H9 (cell line): ENCODE results near the gene PCID2. TPM values are rescaled to one million over a fixed set of nuclear protein-coding genes. Genes with fewer than 3 reads are reported as not detected.

Experiments used
- DNase-seq: peaks from one replicate; pipeline ENCODE4 v3.0.0-alpha.2; 2017
- H2AFZ ChIP-seq: one replicate; pipeline ENCODE4 v1.6.1; 2013; ENCODE audit warnings: mild to moderate bottlenecking, low read length, control low read depth, moderate library complexity
- H2AK5ac ChIP-seq: 2 replicates; pipeline ENCODE4 v1.6.1; 2013; ENCODE audit warnings: low read length, control low read depth, mixed read lengths; ENCODE audit not compliant: insufficient read length
- H2BK120ac ChIP-seq: one replicate; pipeline ENCODE4 v1.6.1; 2013; ENCODE audit warnings: low read depth, mild to moderate bottlenecking, low read length, control low read depth, inconsistent platforms; ENCODE audit not compliant: poor library complexity, severe bottlenecking
- H2BK12ac ChIP-seq: 2 replicates; pipeline ENCODE4 v1.6.1; 2013; ENCODE audit warnings: low read length, control low read depth, mixed read lengths, low read depth; ENCODE audit not compliant: insufficient read length
- H2BK15ac ChIP-seq: 2 replicates; pipeline ENCODE4 v1.6.1; 2013; ENCODE audit warnings: low read depth, low read length, control low read depth
- H2BK20ac ChIP-seq: one replicate; pipeline ENCODE4 v1.6.1; 2013; ENCODE audit warnings: low read depth, mild to moderate bottlenecking, low read length, control low read depth, inconsistent platforms; ENCODE audit not compliant: poor library complexity, severe bottlenecking
- H2BK5ac ChIP-seq: 2 replicates; pipeline ENCODE4 v1.6.1; 2013; ENCODE audit warnings: low read length, control low read depth, mixed read lengths; ENCODE audit not compliant: insufficient read length
- H3K14ac ChIP-seq: 2 replicates; pipeline ENCODE4 v1.6.1; 2013; ENCODE audit warnings: low read length, control low read depth; ENCODE audit not compliant: insufficient read depth
- H3K18ac ChIP-seq: 2 replicates; pipeline ENCODE4 v1.6.1; 2013; ENCODE audit warnings: low read depth, mild to moderate bottlenecking, mixed read lengths, low read length, control low read depth; ENCODE audit not compliant: insufficient read length
- H3K23ac ChIP-seq: 2 replicates; pipeline ENCODE4 v1.6.1; 2013; ENCODE audit warnings: low read length, control low read depth, mixed read lengths, low read depth; ENCODE audit not compliant: insufficient read length
- H3K23me2 ChIP-seq: 2 replicates; pipeline ENCODE4 v1.6.1; 2013; ENCODE audit warnings: low read depth, mild to moderate bottlenecking, mixed read lengths, low read length, control low read depth; ENCODE audit not compliant: insufficient read length, poor library complexity, severe bottlenecking
- H3K27ac ChIP-seq: 2 replicates; pipeline ENCODE4 v1.5.1; 2013; ENCODE audit warnings: low read length, control low read depth, mixed read lengths, low read depth; ENCODE audit not compliant: insufficient read length
- H3K27me3 ChIP-seq: 2 replicates; pipeline ENCODE4 v1.6.1; 2013; ENCODE audit warnings: low read length, control low read depth, inconsistent platforms; ENCODE audit not compliant: insufficient read depth
- H3K4ac ChIP-seq: 2 replicates; pipeline ENCODE4 v1.6.1; 2013; ENCODE audit warnings: low read depth, mild to moderate bottlenecking, control low read depth, inconsistent platforms, low read length, moderate library complexity
- H3K4me1 ChIP-seq: 2 replicates; pipeline ENCODE4 v1.6.1; 2013; ENCODE audit warnings: low read length, control low read depth, inconsistent platforms; ENCODE audit not compliant: insufficient read depth
- H3K4me2 ChIP-seq: 2 replicates; pipeline ENCODE4 v1.6.1; 2013; ENCODE audit warnings: low read length, control low read depth, mixed read lengths; ENCODE audit not compliant: insufficient read length, insufficient read depth
- H3K56ac ChIP-seq: 2 replicates; pipeline ENCODE4 v1.6.1; 2013; ENCODE audit warnings: low read depth, mild to moderate bottlenecking, mixed read lengths, low read length, control low read depth; ENCODE audit not compliant: insufficient read length
- H3K79me1 ChIP-seq: 2 replicates; pipeline ENCODE4 v1.6.1; 2013; ENCODE audit warnings: low read depth, mild to moderate bottlenecking, moderate library complexity, low read length, control low read depth, inconsistent platforms; ENCODE audit not compliant: insufficient read depth, poor library complexity, severe bottlenecking
- H3K79me2 ChIP-seq: 2 replicates; pipeline ENCODE4 v1.6.1; 2013; ENCODE audit warnings: low read length, control low read depth, inconsistent platforms; ENCODE audit not compliant: insufficient read depth
- H3K9ac ChIP-seq: 2 replicates; pipeline ENCODE4 v1.6.1; 2013; ENCODE audit warnings: low read length, control low read depth, mixed read lengths; ENCODE audit not compliant: insufficient read length; ENCODE audit errors: extremely low read depth
- H3K9me3 ChIP-seq: one replicate; pipeline ENCODE4 v1.6.1; 2013; ENCODE audit warnings: low read depth, low read length, inconsistent platforms; ENCODE audit not compliant: control insufficient read depth
- H3T11ph ChIP-seq: one replicate; pipeline ENCODE4 v1.6.1; 2013; ENCODE audit warnings: mild to moderate bottlenecking, low read length, control low read depth, inconsistent platforms
- H4K20me1 ChIP-seq: one replicate; pipeline ENCODE4 v1.6.1; 2013; ENCODE audit not compliant: control insufficient read depth, insufficient read length, insufficient read depth
- H4K5ac ChIP-seq: 2 replicates; pipeline ENCODE4 v1.6.1; 2013; ENCODE audit warnings: low read depth, mild to moderate bottlenecking, mixed read lengths, low read length, control low read depth; ENCODE audit not compliant: insufficient read length
- H4K8ac ChIP-seq: replicated peaks from 2 replicates; pipeline ENCODE4 v1.6.1; 2013; ENCODE audit warnings: low read length, control low read depth, mixed read lengths, low read depth; ENCODE audit not compliant: insufficient read length
- H4K91ac ChIP-seq: 2 replicates; pipeline ENCODE4 v1.6.1; 2013; ENCODE audit warnings: low read depth, mild to moderate bottlenecking, moderate library complexity, mixed read lengths, low read length, control low read depth; ENCODE audit not compliant: insufficient read length
- H3K27ac Mint-ChIP-seq, 3 experiments: 2 replicates in 2 of 3; 3 replicates in 1 of 3; pipeline ENCODE4 v1.8.0; 2020 to 2021; ENCODE audit warnings: mixed read lengths in 3 of 3, mild to moderate bottlenecking in 1 of 3, moderate library complexity in 1 of 3
- H3K27me3 Mint-ChIP-seq: 2 replicates; pipeline ENCODE4 v1.8.0; 2021; ENCODE audit warnings: low read depth, mild to moderate bottlenecking, moderate library complexity, mixed read lengths
- H3K36me3 Mint-ChIP-seq, 3 experiments: 2 replicates in 2 of 3; 3 replicates in 1 of 3; pipeline ENCODE4 v1.8.0; 2020 to 2021; ENCODE audit warnings: low read depth in 3 of 3, mixed read lengths in 3 of 3; ENCODE audit not compliant: insufficient read depth in 1 of 3
- H3K4me1 Mint-ChIP-seq, 2 experiments: 2 replicates each; pipeline ENCODE4 v1.8.0; 2020; ENCODE audit warnings: mixed read lengths in 2 of 2
- H3K4me3 Mint-ChIP-seq, 2 experiments: 2 replicates in 1 of 2; 3 replicates in 1 of 2; pipeline ENCODE4 v1.8.0; 2020 to 2021; ENCODE audit warnings: mild to moderate bottlenecking in 2 of 2, mixed read lengths in 2 of 2, moderate library complexity in 1 of 2
- H3K9me3 Mint-ChIP-seq, 2 experiments: 2 replicates in 1 of 2; 3 replicates in 1 of 2; pipeline ENCODE4 v1.8.0; 2020; ENCODE audit warnings: mild to moderate bottlenecking in 2 of 2, mixed read lengths in 2 of 2, moderate library complexity in 1 of 2
- CTCF ChIP-seq: fragments of 200-600 bp; sonication (generic); conservative IDR thresholded peaks from 3 replicates; pipeline ENCODE4 v1.8.0; 2021; ENCODE audit warnings: antibody characterized with exemption, mild to moderate bottlenecking
- WGBS: extraction: QIAGEN DNeasy Blood & Tissue Kit; methylation state at CpG from one replicate; pipeline ENCODE4 v1.1.7; 2013; ENCODE audit warnings: missing lambda C conversion rate, low lambda C conversion rate, mixed read lengths; ENCODE audit not compliant: insufficient read length; ENCODE audit errors: extremely low coverage; 5-methylcytosine and 5-hydroxymethylcytosine counted together
- total RNA-seq: library from RNA; stranded (reverse); gene quantifications from 2 replicates; pipeline ENCODE4 v1.2.1, GENCODE V29; 2021

The PCID2 gene
- total RNA-seq, 1 experiment from 2014 or later = 66.0 TPM

GRCh38 chr13:113140677-113141600, 67.5 kb downstream of the PCID2 start:
- Histone ChIP-seq H3K9ac (no peak overlapping the region), H4K5ac (no peak overlapping the region), H2BK5ac (no peak overlapping the region), H3K23ac (no peak overlapping the region), H3K23me2 (no peaks in the 10 kb centered on the region), H2BK12ac (no peak overlapping the region), H3K27ac (no peak overlapping the region), H3K18ac (no peak overlapping the region), H2AFZ (no peak overlapping the region), H3K9me3 (no peaks in the 10 kb centered on the region), H3K27me3 (no peaks in the 10 kb centered on the region), H3K14ac (no peak overlapping the region), H3K79me1 (no peaks in the 10 kb centered on the region), H2AK5ac (no peak overlapping the region), H2BK15ac (no peak overlapping the region), H3K4me1 (no peaks in the 10 kb centered on the region), H2BK120ac (no peak overlapping the region), H3K56ac (no peak overlapping the region), H3K4me2 (no peak overlapping the region), H3T11ph (no peak overlapping the region), H4K8ac (no peak overlapping the region), H3K4ac (no peak overlapping the region), H2BK20ac (no peak overlapping the region), H3K79me2 (no peaks in the 10 kb centered on the region), H4K20me1 (no peaks in the 10 kb centered on the region), H4K91ac (no peak overlapping the region)
- no CpG with 5 or more reads among the region's 26 CpGs for WGBS
- Mint-ChIP-seq H3K4me1 (peaks cover 14 to 29% of the 10 kb centered on the region in 2 experiments), H3K27ac (no peak overlapping the region), H3K27me3 (no peaks in the 10 kb centered on the region), H3K36me3 (no peaks in the 10 kb centered on the region; a peak in 1 of 7 replicates), H3K9me3 (no peaks in the 10 kb centered on the region), H3K4me3 (no peak overlapping the region)
- TF ChIP-seq CTCF = no peak
- DNase-seq = peak; percentile 26
